Mucosa of descending colon (tissue), 3 donors: Measurements from ENCODE around the gene CCDC78. TPM values are rescaled to one million over a fixed set of nuclear protein-coding genes. Genes with fewer than 3 reads are reported as not detected.

Experiments
- ATAC-seq: fragments of 200-7000 bp; cut with Tn5 transposase; one replicate; pipeline ENCODE4 v1.9.1; 2020; ENCODE audit warnings: mild to moderate bottlenecking, moderate library complexity
- DNase-seq, 3 donors: peaks; one replicate each; pipeline ENCODE4 v3.0.0-alpha.2; 2020
- H3K36me3 ChIP-seq: fragments of 200-600 bp; one replicate; pipeline ENCODE4 v1.8.0; 2021; ENCODE audit warnings: low read depth, mild to moderate bottlenecking
- H3K4me1 ChIP-seq: fragments of 200-600 bp; one replicate; pipeline ENCODE4 v1.8.0; 2021; ENCODE audit warnings: low read depth, mild to moderate bottlenecking
- H3K4me3 ChIP-seq: fragments of 200-600 bp; one replicate; pipeline ENCODE4 v1.8.0; 2021; ENCODE audit warnings: mild to moderate bottlenecking
- H3K9me3 ChIP-seq: fragments of 200-600 bp; one replicate; pipeline ENCODE4 v1.8.0; 2021; ENCODE audit warnings: mild to moderate bottlenecking
- CTCF ChIP-seq: fragments of 200-600 bp; IDR thresholded peaks from one replicate; pipeline ENCODE4 v1.8.0; 2022; ENCODE audit warnings: antibody characterized with exemption, mild to moderate bottlenecking
- intact Hi-C, 2 donors: fragments of 100-400 bp; cut with DNase I in 1 of 2; cut with micrococcal nuclease in 1 of 2; formaldehyde crosslinking; loops; one replicate each; pipeline versions ENCODE4 v1.11.0 to v1.11.1; 2022; cut with DNase I, micrococcal nuclease
- total RNA-seq, 3 donors: library from RNA; stranded (reverse); fragmentation: NEBNext Ultra II Directional in 2 of 3; extraction: Animal tissue kit (Norgen Biotek cat#: 25700) in 2 of 3; gene quantifications; one replicate each; pipeline versions ENCODE4 v1.2.1 to v1.2.4, GENCODE V29; 2021 to 2023
- donor health status: DM: no; HTN: no; CAD: no; lungs with moderate emphysema.
- donor health status: DM: no; HTN: no; CAD: no.
- donor health status: DM: no; HTN: yes; CAD: no.

The CCDC78 gene
- total RNA-seq, 3 donors from 2014 or later: 0.47 to 0.96 (median 0.80) TPM

DNA sequence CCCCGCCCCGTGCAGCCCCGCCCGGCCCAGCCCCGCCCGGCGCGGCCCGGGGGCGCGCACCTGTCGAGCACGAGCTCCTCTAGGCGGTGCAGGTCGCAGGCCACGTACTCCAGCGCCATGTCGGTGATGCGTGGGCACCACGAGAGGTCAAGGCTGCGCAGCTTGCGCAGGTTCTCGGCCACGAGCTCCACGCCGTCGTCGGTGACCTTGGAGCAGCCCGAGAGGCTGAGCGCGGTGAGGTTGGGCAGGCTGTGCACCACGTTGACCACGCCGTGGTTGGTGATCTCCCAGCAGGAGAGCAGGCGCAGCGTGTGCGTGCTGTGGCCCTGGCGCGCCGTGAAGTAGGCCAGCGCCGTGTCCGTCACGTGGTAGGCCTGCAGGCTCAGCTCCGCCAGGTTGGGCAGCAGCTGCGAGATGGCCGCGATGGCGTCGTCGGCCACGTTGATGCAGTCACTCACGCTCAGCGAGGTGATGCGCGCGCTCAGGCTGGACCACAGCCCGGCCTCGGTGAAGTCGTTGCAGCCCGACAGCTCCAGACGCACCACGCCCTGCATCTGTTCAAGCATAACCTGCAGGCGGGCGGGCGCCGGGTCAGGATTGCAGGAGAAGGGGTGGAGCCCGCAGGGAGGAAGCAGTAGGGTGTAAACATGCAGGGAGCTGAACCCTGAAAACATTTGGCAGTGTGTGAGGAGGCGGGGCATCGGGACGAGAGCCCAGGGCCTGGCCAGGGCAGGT lies 30.7 kb downstream of the CCDC78 start:
- TF ChIP-seq CTCF: no peak
- Histone ChIP-seq H3K4me1 (peaks cover 20% of the 10 kb centered on the region), H3K36me3 (no peaks in the 10 kb centered on the region), H3K4me3 (no peak overlapping the region), H3K9me3 (no peaks in the 10 kb centered on the region)
- ATAC-seq (peak; percentile 89), DNase-seq (peak; percentile 92 to 93 (median 93))
- intact Hi-C loops: no loop called here

DNA sequence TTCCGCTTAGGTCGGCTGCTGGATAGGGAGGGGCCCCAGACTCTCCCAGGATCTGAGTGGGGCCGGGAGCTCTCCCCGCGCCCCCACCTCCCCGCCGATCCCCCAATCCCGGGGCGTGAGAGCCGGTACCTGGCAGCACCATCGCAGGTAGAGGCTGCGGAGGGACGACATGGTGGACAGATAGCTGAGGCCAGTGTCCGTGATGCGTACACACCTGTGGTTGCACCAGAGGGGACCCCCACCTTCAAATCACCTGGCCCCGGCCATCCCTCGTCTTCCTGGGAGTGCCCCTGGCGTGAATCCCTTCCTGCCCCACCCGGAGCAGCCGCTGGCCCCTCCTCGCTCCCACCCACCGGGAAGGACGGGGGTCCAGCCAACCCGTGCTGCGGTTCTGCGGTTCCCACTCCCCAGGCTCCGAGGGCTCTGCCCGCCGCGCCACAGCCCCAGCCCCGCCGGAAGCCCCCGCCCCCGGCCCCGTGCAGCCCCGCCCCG lies 31.3 kb downstream of the CCDC78 start:
- no peak for TF ChIP-seq CTCF
- ATAC-seq: no peak
- H3K9me3 ChIP-seq: no peaks in the 10 kb centered on the region
- no peaks in the 10 kb centered on the region for H3K36me3 ChIP-seq
- peaks cover 20% of the 10 kb centered on the region for H3K4me1 ChIP-seq
- H3K4me3 ChIP-seq: no peak overlapping the region
- DNase-seq: peak in 1 of 3 donors; percentile 79
- intact Hi-C loops: no loop called here

DNA sequence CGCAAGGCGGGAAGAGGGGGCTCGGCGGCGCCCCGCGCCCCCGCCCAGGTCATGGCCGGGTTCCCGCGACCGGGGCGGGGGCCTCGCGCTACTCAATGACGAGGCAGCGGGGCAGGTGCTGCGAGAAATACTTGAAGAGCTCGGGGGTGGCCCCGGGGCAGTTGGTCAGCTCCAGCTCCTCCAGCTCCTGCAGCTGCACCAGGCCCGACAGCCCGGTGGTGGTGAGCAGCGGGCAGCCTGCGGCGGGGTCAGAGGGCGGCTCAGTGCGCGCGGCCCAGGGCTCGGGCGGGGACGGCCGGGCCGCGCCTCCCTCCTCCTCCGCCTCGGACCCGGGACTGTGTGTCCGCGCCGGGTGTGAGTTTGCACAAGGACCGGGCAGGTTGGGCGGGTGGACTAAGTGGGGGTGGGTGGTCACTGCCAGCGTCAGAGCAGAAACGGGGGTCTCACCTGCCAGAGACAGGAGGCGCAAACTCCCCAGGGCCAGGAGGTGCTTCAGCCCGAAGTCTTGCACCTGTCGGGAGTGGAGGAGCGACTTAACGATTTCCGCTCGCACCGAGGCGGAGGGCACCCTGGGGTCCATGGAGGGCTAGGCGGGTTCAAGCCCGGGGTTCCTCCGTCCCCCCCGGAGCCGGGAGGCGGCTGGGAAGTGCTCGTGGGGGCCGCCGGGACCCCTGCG lies 31.9 kb downstream of the CCDC78 start:
- no peak for DNase-seq
- no peak overlapping the region for H3K4me3 ChIP-seq
- intact Hi-C loops: no loop called here
- H3K9me3 ChIP-seq: no peaks in the 10 kb centered on the region
- H3K4me1 ChIP-seq: peaks cover 25% of the 10 kb centered on the region
- no peak for TF ChIP-seq CTCF
- H3K36me3 ChIP-seq: no peaks in the 10 kb centered on the region
- no peak for ATAC-seq

GRCh38 chr16:693766-694165 lies 32.5 kb downstream of the CCDC78 start:
- DNase-seq (no peak), ATAC-seq (no peak)
- intact Hi-C loops: no loop called here
- TF ChIP-seq CTCF: no peak
- Histone ChIP-seq H3K4me3 (no peak overlapping the region), H3K4me1 (peaks cover 31% of the 10 kb centered on the region), H3K36me3 (no peaks in the 10 kb centered on the region), H3K9me3 (no peaks in the 10 kb centered on the region)

GRCh38 chr16:693364-693763 lies 32.9 kb downstream of the CCDC78 start:
- H3K4me1 ChIP-seq: peaks cover 32% of the 10 kb centered on the region

More at GRCh38 chr16:693364-693763, 32.9 kb downstream of the CCDC78 start:
- TF ChIP-seq CTCF: no peak
- intact Hi-C loops: no loop called here
- H3K9me3 ChIP-seq: no peaks in the 10 kb centered on the region
- H3K4me3 ChIP-seq: no peak overlapping the region
- no peak for DNase-seq
- no peaks in the 10 kb centered on the region for H3K36me3 ChIP-seq
- no peak for ATAC-seq
